ENCODE measurements around the gene ROGDI.

ROGDI gene

DNA sequence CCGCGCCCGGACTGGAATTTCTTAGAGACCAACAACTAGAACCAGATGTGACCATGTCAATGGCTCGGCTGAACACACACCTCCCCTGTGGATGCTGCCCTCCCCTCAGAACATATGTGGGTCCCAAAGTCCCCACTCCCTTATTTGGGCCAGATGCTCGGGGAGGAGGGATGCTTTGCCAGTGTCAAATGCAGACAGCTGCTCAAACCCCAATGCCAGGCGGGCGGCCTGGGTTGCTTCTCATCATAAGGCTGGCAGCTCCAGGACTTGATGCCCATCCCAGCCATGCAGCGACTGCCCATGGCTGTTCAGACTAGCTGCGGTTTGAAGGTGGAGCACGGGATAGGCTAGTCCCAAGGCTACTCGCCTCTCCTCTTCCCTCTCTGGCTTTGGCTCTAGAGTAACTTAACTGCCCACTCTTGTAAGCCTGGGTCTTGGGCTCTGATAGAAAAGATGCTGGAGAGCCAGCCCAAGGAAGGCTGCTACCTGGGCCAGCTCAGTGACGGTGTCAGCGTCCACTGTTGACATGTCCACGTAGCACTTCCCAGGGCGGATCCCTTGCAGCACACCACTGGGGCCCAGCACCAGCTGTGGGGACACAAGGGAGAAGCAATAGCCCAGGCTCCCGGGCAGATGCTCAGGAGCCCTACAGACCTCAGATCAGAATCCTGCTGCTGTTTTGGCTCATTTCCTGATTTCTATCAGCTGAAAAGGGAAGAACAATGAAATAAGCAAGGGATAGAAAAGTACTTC is 11.0 kb upstream of the ROGDI start:
- DNase-seq = no peak

GRCh38 chr16:4811773-4812172 is 9.3 kb upstream of the ROGDI start:
- DNase-seq = no peak

DNA sequence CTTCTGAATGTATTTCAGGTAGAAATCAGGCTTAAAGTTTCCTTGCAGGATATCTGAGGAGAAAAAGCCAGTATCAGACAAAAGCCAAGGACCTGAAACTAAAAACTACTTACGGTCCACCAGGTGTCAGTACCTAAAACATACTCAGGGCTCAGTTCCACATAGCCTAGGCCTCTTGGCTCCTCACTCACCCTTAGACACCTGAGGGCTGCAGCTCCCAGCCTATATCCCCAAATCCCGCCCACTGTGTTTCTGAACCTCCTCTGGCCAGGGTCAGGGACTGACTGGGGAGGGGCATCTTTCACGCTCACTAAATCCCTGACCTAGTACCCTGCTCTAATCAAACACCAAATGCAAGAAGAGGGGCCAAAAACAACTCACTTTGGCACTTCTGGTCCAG is 8.8 kb upstream of the ROGDI start:
- no peak for DNase-seq

GRCh38 chr16:4806280-4806679 is 3.8 kb upstream of the ROGDI start:
- DNase-seq = no peak

DNA sequence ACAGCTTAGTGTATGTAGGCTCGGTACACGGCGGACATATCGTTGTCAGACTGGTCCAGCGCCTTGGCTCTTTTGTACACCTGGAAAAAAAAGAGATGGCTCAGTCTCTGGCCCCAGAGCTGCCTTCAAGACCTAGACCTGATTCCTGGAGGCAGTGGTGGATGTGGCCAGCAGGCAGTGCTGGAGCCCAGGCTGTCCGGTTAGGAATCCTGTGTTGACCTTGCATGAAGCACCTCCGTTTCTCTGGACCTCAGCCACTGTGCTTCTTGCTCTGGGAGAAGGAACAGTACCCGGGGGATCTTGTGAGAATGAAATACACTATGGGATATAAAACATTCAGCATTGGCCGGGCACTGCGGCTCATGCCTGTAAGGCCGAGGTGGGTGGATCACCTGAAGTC is 2.8 kb upstream of the ROGDI start:
- no peak for DNase-seq

DNA sequence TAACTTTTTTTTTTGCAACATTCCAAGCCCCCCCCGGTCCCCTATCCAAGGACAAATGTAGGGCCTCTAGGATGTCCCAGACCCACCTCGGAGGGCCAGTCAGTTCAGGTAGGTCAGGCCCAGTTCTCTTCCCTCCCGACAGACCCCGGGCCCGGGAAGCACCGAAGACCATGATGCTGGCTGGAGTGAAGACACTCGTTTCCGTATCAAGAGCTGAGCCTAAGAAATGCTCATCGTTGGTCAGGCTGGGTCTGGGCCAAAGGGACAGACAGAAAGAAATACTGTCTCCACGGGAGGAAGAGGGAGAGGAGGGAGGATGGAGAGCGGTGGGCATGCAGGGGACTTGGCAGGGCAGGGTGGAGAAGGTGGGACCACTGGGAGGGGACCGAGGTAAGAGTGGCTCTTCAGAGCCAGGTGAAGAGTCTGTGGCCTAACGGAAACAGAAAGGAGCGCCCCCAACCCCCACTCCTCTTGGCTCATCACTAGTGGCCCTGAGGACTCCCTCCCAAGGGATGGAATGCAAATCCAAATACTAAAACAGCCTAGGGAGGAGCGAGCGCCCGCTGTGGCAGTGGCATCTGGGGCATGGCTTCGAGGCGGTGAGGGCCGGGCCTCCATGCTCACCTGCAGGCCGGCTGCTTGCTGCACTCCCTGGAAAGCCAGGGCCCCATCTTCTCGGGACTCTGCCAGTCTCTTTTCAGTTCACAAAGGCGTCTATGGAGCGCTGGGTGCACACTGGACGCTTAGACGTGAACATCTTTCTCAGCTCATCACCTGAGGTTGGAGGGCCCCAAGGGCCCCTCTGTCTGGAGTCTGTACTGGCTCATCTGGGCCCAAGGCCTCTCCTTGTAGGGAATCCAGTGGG is 1.7 kb upstream of the ROGDI start:
- no peak for DNase-seq

GRCh38 chr16:4803401-4803844 is 990 bp upstream of the ROGDI start:
- DNase-seq = no peak

DNA sequence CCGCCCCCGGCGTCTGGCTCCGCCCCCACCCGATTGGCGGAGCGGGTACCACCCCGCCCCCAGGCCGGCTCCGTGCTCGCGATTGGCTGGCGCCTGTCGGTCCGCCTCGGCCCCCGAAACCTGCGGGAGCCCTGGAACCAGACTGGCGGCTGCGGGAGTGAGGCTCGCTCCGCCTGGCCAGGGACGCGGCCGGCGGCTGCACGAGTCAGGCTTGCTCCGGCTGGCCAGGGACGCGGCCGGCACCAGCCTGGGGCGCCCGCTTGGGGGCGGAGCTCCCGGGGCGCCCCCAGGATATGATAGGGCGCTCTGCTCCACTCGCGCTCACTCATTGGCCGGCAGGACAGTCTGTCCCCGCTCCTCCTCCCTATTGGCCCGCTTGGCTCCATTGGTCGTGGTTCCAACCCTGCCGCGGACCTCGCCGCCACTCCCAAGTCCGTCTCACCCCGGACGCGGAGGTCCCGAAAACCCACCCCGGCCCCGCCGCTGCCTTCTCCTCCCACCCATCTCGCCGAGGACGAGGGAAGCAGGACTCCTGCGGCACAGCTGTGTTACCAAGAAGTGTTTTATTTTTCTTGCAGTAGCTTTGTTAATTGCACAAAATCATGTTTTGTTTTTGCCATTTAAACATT is 340 bp upstream of the ROGDI start:
- peak; percentile 95 for DNase-seq

DNA sequence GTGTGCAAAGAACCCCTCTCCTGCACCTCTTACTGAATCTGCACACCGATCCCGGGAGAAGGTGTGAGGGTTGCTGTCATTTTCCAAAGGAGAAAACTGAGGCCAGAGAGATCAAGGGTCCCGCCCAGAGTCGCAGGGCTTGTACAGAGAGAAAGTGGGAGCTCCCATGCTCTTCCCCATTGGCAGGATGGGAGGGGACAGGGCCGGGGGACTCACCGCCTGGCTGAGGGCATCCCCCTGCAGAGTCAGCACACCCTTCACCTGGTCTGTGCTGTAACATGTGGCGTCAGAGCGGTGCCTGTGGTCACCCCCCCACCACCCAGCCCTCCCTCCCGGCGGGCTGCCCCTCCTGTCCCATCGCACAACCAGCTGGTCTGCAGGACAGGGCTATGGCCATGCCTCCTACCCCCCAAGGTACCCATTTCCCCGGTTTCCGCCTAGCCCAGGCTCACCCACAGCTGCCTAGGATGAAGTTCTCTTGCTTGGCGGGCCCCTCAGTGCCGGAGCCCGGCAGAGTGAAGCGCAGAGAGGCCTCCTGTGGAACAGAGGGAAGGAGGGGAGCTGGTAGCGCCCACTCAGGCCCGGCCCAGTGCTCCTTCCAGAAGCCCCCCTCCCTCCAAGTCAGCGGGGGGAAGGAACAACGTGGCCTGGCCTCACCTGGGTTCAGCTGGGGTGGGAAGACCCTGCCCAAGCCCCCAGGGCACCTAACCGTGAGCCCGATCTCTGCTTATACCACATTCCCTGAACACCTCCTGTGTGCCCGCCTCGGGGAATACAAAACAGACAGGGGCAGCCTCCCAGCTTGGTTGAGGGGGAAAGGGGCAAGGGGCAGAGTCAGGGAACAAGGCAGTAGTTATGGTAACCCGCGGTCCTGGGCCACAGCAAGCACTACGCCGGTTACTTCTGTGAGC is 1.1 kb downstream of the ROGDI start:
- DNase-seq = no peak

GRCh38 chr16:4800290-4801041 is 2.0 kb downstream of the ROGDI start:
- DNase-seq = no peak

GRCh38 chr16:4799171-4799855 is 3.1 kb downstream of the ROGDI start:
- DNase-seq = no peak

- DNase-seq = no peak
These were observed 4.0 kb downstream of the ROGDI start for GRCh38 chr16:4798456-4798855.

GRCh38 chr16:4797805-4798252 is 4.6 kb downstream of the ROGDI start:
- DNase-seq = no peak

DNA sequence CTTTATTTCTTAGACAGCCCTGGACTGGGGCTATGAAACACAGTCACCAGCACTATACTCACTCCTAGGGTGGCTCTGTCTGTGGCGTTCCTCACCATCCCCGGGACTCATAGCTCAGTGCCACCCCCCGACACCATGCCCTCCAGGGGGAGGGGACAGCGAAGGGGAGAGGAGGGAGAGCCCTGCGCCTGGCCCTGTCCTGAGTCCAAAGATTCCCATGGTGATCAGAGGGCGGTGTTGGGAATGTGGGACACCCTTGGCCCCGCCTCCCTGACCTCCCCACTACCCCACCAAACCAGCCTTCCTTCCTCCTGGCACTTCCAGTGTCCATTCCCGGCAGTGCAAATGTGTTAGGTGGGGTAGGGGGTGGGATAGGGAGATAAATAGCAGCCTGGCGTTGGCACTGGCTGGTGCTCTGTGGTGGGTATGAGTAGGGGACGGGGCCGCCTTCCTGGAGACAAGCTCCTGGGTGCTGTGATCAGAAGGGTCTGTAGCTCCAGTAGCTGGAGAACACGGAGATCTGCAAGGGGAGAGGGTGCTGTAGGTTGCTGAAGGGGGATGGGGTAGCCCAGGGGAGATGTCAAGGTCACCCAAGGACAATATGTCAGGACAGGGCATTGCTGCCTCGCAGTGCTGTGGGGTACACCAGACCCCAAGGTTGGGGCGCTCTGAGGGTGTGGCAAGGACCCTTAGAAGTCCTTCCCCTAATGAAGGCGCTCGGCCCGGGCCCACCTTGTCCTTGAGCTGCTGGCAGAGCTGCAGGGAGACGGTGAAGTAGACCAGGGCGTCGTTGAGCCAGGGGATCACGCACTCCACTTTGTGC is 5.2 kb downstream of the ROGDI start:
- DNase-seq = no peak

GRCh38 chr16:4795828-4796572 is 6.4 kb downstream of the ROGDI start:
- no peak for DNase-seq

DNA sequence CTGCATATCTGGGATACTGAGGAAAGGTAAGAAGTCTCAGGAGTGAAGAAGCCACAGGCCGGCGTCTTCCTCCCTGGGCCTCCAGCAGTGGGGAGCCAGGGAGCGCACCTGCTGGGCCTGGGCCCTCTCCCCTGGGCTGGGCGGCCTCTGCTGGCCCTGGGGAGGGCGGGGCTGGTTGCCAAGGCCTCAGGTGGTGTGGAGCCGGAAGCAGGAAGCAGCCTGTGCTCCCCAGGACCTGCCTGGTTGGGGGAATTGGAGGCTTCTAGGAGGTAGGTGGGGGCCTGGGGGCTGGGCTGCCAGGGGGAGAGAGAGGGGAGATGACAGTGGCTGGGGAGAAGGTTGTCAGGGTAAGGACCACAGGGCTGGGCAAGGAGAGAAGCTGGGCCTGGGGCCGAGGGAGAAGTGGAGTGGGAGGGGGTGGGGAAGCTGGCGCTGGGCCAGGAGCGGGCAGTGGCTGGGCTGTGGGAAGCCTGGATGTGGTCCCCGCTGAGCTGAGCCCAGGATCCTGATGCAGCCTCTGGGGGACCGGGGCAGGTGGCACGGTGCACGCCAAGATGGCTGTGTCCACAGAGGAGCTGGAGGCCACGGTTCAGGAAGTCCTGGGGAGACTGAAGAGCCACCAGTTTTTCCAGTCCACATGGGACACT is 7.1 kb downstream of the ROGDI start, which contains the start of gene SMIM22:
SMIM22 (plus strand) TSS at position 189 of the 647 bp plus-strand sequence; CDS start at position 555, 366 bp downstream.
- no peak for DNase-seq

- no peak for DNase-seq
These were observed 9.4 kb downstream of the ROGDI start for GRCh38 chr16:4792951-4793513.

DNA sequence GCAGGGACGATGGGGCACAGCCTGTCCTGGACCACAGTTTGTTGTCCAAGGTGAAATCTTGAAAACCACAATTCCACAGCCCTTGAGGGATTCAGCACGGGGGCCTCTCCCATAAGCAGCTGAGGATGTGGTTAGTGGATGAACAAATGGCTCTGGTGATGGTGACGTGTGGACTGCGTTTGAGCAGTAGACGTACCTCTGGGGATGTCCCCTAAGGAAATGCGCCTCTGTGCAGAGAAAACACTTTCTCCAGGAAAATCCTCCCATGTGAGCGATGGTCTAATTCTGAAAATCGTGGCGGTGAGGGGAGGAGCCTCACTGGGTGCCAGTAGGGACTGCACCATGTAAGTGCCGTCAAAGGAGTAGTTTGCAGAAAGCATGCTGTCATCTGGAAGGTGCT is 11.6 kb downstream of the ROGDI start:
- DNase-seq = no peak

Measured in activated T-cell treated with anti-CD3 and anti-CD28 coated beads, Interleukin-2, amount 50 U/mL, for 1 hour (primary cell).